ENCODE measurements around the gene TMEM80.
"Not testable (repeated sequence)": the region's sequence is repeated elsewhere in the genome, so short reads cannot be mapped to it uniquely, and the experiment has no call there.

The TMEM80 gene

DNA sequence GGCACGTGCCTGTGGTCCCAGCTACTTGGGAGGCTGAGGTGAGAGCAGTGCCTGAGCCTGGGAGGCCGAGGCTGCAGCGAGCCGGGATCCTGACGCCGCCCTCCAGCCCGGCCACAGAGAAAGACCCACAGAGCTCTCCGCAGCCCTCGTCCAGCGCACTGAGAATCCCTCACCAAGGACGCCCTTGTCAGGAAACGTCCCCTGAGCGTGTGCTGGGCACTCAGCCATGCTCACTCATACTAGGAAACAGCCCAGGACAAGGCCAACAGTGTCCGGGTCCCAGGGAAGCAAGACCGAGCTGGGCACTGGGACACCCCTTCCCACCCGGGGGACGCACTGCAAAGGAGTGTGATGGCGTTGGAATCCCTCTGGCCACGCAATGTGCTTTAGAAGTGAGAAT, 15.1 kb upstream of the TMEM80 start:
- no peak for DNase-seq

DNA sequence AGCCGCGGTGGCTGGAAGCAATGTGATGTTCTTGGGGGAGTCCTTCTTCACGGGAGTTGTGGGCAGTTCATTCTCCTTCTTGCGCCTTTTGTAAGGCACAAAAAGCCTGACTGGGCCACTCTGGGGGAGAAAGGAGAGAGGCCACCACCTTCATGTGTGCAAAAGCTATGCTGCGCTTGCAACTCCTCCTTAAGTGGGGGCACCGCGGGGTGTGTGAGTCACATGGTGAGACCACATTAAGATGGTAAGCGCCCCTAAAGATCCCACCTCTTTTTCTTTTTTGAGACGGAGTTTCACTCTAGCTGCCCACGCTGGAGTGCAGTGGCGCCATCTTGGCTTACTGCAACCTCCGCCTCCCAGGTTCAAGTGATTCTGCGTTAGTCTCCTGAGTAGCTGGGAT, 14.6 kb upstream of the TMEM80 start:
- DNase-seq, result no peak

GRCh38 chr11:686451-687243, 9.0 kb upstream of the TMEM80 start:
- no peak for DNase-seq

DNA sequence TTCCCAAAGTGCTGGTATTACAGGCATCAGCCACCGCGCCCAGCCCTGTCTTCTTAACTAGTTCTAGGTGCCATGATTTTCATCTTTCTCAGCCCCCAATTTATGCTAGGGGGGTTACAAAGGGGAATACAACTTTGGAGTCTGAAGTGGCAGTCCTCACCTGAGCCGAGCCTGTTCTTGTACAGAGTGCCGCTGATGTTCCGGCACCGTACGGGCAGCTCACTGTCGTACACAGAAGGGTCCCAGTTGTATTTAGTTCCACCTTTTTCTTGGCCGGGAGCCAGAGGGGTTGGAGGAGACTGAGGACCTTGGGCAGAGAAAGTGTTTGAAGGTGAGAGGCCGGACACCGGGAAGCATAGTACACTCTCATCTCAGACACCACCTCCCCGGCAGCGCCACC, 7.9 kb upstream of the TMEM80 start:
- no peak for DNase-seq

DNA sequence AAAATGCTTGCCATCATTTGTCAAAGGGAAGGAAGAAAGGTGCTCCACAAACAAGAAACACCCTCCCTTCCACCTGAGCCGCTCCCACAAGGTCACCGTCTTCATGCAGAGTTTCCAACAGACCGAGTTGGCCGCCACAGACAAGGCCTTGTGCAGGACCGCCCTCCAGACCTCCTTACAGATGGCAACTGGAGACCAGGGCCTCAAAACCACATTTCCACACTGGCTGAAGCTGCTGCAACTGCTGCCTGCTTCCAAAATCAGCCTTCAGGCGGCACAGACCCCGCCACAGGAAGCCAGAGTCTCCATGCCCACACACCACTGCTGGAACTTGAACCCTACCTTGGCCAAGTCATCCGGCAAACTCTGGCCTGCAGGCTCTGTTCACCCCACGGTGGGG, 6.9 kb upstream of the TMEM80 start:
- DNase-seq, result no peak

- DNase-seq, result no peak
Observed at GRCh38 chr11:689625-690024, 6.0 kb upstream of the TMEM80 start.

- DNase-seq, result not testable (repeated sequence)
Observed at GRCh38 chr11:690244-690643, 5.4 kb upstream of the TMEM80 start.

DNA sequence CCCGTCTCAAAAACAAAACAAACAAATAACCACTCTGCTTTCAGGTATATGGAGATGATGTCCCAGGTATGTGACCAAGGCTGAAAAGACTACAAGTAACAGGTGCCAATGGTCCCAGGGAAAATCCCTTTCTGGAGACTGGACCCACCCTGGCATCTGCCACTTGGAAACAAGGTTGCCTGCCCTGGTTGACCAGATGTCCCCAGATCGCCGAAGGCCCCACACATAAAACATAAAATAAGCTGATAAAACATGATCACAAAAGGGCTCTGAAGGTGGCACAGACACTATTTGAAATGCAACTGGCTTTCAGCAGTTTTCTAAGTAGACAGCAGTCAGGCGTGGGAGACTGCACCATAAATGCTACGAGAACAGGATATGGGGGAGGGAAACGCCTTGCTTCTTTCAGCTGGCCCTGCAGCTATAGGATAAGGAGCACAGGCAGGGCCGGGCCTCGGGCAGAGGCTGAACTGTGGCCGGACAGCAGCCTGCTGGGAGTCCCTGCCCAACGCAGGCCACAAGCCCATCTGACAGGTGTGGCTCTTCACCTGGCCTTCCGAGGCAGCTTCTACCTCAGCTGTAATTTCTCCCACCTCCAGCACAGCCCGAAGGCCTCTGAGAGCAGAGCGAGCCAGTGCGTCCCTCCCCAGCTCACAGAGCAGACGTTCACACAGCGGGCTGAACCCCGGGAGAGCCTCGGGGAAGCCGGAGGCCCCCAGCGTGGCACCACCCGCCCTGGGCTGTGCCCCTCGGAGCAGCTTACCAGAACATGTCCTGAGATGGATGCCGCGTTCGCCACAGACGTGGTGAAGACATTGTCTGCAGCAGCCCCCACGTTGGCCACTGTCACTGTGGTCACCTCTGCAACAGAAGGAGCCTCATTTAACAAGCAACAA, 4.6 kb upstream of the TMEM80 start:
- no peak for DNase-seq

DNA sequence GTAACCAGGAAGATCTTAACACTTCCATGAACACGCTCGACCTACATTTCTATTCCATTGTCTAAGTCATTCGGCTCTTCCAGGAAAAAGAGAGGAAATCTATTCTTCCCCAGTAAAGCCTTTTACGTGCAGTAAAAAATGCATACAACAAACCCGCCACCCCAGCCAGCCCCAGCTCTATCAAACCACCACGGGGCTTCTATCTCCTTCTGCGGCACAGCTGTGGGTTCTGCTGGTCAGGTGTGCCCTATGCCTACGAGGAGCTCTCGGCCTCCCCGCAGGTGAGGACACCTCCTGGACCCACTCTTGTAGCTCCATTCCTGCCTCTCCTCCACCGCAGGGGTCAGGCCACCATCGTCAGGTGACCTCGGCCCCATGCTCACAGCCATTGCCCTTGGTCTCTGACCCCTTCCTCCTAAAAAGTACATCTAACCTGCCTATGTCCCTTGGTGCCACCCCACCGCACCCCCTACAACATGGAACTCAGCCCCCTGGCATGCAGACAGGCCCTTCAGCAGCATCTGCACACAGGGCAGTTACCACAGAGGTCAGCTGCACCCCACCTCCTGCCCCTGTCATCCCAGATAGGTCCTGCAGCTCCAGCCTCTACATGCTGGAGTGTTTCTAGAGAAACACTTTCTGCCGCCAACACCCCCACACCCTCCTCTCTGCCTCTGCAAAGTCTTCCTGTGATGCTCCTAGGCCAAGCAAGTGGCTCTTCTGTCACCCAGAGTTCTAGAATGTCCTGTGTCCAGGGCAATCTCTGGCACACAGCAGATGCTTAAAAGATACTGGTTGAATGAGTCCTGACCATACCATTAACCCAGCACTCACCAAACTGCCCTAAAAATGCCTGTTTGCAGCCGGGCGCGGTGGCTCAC, 3.7 kb upstream of the TMEM80 start:
- no peak for DNase-seq

DNA sequence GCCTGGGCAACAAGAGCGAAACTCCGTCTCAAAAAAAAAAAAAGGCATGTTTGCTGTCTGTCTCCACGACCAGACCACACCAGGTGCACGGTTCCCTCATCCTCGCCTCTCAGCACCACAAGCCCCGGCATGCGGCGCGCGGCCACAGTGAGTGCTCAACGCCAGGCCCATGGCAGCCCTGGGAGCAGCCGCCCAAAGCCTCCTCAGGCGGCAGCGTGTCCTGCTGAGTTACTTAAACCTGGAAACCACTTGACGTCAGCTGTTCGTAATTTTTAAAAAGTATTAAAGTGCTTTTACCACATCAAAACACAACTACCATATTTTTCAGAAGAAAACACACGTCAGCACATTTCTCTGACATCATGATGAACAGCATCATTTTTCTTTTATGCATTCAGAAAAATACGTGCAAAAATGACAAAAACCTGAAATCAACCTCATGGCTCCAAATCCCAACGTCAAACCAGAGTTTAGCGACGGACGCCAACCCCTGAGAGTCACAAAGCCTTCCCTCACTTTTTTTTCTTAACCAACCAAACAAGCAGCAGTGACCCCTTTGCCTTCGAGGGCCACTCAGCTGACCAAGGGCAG, 2.7 kb upstream of the TMEM80 start:
- DNase-seq, result peak; percentile 17

DNA sequence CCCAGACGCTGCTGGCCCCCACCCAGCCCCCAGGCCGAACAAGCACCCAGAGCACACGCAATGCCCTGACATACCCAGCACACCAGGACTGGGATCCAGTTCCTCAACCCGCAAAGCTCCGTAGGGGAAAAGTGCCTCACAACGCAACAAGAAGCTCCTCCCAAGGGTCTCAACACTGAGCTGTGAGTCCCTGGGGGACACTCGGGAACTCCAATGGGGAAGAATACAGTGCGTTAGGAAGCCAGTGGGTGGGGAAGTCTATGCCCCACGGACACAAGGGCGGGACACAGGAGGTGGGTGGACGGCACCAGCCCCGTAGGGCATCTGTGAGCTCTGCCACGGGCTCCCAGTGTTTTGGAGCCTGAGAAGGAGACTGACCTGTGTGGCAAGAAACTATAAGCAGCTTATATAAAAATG, 2.2 kb upstream of the TMEM80 start:
- DNase-seq, result no peak

GRCh38 chr11:693887-694562, 1.6 kb upstream of the TMEM80 start:
- DNase-seq, result no peak

GRCh38 chr11:694563-695287, 891 bp upstream of the TMEM80 start, which contains the start of gene DEAF1:
Gene DEAF1 (minus strand): TSS chr11:695222. CDS start chr11:695047, 175 bp downstream.
- peak; percentile 99 for DNase-seq

DNA sequence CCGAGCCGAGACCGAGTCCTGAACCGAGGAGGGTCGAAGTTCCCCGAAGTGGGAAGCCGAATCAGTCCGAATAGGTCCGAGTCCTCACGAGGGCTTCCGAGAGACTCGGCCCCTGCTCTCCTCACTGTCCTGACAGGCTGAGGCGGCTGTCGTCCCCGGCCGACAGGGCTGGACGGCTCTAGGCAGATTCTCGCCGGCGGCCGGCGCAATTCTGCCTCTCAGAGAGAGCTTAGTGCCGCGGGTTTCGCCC, 403 bp upstream of the TMEM80 start:
- no peak for DNase-seq

- no peak for DNase-seq
Observed at GRCh38 chr11:696955-697491, 1.4 kb downstream of the TMEM80 start.

DNA sequence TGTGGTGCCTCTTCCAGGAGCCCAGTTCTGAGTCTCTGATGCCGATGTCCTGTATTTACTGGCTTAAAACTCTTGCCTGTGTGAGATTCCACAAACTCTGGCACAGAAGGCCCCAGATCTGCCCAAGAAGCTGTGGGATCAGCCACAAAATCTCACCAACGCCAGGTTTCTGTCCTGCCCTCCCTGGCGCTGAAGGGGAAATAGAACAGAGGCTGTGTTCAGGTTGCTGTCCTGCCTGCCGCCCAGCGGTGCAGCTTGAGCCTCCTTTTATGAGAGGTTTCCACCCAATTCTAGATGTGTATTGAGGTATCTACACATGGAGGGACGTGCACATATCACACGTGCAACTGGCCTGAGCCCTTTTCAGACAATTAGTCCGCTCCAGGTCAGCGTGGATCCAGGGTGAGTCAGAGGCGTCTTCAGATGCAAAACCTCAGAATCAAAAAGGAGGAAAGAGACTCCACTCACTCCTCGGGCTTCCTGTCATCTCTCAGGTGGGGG, 2.2 kb downstream of the TMEM80 start:
- DNase-seq, result no peak

DNA sequence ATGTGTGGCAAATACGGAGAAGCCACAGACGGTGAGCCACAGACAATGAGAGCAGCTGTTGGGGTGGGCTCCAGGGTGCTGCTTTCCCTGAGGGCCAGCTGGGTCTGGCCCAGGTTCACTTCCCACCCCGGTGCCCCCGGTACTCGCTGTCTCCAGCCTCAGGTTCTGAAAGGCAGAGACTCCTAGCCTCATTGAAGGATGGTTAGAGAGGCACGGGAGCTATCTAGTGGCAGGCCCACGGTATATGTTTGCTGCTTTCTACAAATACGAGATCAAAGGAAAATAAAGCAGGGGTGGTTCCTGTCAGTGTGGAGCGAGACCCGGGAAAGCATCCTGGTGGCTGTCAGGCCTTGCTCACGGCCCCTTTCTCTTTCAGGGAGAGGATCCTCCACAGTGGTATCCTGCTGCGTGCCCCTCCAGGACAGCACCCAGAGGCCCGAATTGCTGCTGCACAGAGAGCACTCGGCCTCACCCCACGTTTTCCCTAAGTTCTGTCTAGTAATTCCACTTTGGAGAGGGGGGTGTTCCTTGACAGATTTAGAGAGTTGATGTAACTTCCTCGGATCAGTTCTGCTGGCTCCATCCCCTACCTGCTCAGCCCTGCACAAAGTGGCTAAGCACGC, 3.0 kb downstream of the TMEM80 start:
- no peak for DNase-seq

GRCh38 chr11:699116-699508, 3.5 kb downstream of the TMEM80 start:
- DNase-seq, result no peak

GRCh38 chr11:699753-700152, 4.1 kb downstream of the TMEM80 start:
- DNase-seq, result no peak

DNA sequence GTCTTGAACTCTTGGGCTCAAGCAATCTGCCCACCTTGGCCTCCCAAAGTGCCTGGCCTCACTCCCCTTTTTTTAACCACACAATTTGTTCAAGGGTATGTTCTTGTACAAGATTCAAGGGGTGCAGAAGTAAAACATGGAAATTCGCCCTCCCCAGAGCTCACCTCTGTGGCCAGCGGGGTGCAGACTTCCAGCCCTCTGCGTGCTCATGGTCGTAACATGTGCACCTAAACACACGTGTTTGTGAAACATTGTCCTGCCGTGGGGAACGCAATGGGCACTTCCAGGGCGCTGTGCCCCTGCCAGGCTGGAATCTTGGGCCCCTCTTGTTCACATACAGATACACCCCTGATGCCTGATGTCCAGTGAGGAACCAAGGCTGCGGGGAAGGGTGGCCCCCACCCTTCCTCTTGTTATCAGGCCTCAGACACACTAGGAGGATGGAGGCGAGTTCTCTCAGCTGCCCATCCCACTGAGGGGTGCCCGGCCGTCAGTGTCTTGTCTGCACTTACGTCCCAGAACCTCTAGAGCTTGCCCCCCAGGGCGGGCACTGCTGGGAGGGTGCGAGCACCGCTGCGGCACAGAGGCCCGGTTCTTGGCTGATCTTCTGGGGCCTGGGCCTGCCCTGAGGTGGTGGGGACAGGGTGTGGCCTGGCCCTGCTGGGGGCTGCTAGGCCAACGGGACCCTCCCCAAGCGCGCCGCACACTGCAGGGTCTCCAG, 6.3 kb downstream of the TMEM80 start:
- no peak for DNase-seq
